B cell (primary cell): ENCODE data around the gene AK1.

Experiments used
- EZH2 ChIP-seq: IDR thresholded peaks from 2 replicates; pipeline ENCODE4 v1.6.1; 2012; ENCODE audit warnings: borderline replicate concordance, low read depth, mild to moderate bottlenecking, moderate library complexity, low read length; ENCODE audit not compliant: insufficient read depth, poor library complexity, severe bottlenecking
- TF ChIP-seq, protein P1 (sequence below): fragments of 200-600 bp; IDR thresholded peaks from one replicate; pipeline ENCODE4 v1.8.0; 2022; ENCODE audit warnings: antibody characterized with exemption, mild to moderate bottlenecking

GRCh38 chr9:127835991-127836516 is 41.4 kb downstream of the AK1 start:
- TF ChIP-seq, protein P1, sequence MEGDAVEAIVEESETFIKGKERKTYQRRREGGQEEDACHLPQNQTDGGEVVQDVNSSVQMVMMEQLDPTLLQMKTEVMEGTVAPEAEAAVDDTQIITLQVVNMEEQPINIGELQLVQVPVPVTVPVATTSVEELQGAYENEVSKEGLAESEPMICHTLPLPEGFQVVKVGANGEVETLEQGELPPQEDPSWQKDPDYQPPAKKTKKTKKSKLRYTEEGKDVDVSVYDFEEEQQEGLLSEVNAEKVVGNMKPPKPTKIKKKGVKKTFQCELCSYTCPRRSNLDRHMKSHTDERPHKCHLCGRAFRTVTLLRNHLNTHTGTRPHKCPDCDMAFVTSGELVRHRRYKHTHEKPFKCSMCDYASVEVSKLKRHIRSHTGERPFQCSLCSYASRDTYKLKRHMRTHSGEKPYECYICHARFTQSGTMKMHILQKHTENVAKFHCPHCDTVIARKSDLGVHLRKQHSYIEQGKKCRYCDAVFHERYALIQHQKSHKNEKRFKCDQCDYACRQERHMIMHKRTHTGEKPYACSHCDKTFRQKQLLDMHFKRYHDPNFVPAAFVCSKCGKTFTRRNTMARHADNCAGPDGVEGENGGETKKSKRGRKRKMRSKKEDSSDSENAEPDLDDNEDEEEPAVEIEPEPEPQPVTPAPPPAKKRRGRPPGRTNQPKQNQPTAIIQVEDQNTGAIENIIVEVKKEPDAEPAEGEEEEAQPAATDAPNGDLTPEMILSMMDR = no peak
- no peak for TF ChIP-seq EZH2
